NB4 (cell line): ENCODE data around the gene ACP7.

Experiments used
- DNase-seq: peaks from one replicate; pipeline ENCODE4 v3.0.0; 2010; ENCODE audit warnings: low read depth
- H3K4me3 ChIP-seq: one replicate; pipeline ENCODE4 v1.5.1; 2011; ENCODE audit warnings: mild to moderate bottlenecking, low read depth, low read length, moderate library complexity
- CTCF ChIP-seq: IDR thresholded peaks from one replicate; pipeline ENCODE4 v1.5.1; 2012; ENCODE audit warnings: low read depth, low read length
- MAX ChIP-seq: IDR thresholded peaks from 2 replicates; pipeline ENCODE4 v1.6.1; 2011; ENCODE audit warnings: low read depth, low read length
- MYC ChIP-seq: IDR thresholded peaks from 2 replicates; pipeline ENCODE4 v1.6.1; 2011; ENCODE audit warnings: low read depth, low read length
- POLR2A ChIP-seq: IDR thresholded peaks from 2 replicates; pipeline ENCODE4 v1.6.1; 2011; ENCODE audit warnings: mild to moderate bottlenecking; ENCODE audit not compliant: insufficient read length; ENCODE audit errors: extremely low read depth

The ACP7 gene

GRCh38 chr19:39146091-39146490 is 61.9 kb downstream of the ACP7 start:
- TF ChIP-seq MYC (no peak), CTCF (no peak), POLR2A (no peak), MAX (no peak)
- DNase-seq: no peak
- H3K4me3 ChIP-seq: no peak overlapping the region

GRCh38 chr19:39146686-39147450 is 62.7 kb downstream of the ACP7 start:
- TF ChIP-seq MYC: no peak
- no peak for TF ChIP-seq MAX
- no peak for TF ChIP-seq CTCF
- no peak for TF ChIP-seq POLR2A
- DNase-seq: no peak
- H3K4me3 ChIP-seq: no peak overlapping the region

GRCh38 chr19:39147480-39147879 is 63.3 kb downstream of the ACP7 start:
- DNase-seq: no peak
- no peak for TF ChIP-seq POLR2A
- no peak for TF ChIP-seq MAX
- TF ChIP-seq CTCF: no peak
- TF ChIP-seq MYC: no peak
- H3K4me3 ChIP-seq: no peak overlapping the region

DNA sequence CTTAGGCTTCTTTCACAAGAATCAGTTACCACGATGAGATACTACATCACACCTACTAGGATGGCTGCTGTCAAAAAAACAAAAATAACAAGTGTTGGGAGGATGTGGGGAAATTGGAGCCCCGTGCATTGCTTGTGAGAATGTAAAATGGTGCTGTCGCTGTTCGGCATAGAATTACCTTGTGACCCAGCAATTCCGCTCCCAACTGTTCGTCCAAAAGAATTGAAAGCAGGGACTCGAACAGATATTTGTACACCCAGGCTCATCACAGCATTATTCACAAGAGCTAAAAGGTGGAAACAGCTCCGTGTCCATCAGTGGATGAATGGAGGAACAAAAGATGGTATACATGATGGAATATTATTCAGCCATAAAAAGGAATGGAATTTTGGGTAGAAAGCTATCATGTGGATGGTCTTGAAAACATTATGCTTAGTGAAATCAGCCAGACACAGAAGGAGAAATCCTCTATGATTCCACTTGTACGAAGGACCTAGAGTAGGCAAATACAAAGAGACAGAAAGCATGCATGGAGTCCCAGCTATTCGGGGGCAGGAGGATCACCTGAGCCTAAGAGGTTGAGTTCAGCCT is 64.9 kb downstream of the ACP7 start:
- H3K4me3 ChIP-seq: no peak overlapping the region
- no peak for DNase-seq
- no peak for TF ChIP-seq MYC
- no peak for TF ChIP-seq MAX
- no peak for TF ChIP-seq POLR2A
- no peak for TF ChIP-seq CTCF

GRCh38 chr19:39150235-39150634 is 66.1 kb downstream of the ACP7 start:
- H3K4me3 ChIP-seq: no peak overlapping the region
- no peak for DNase-seq
- no peak for TF ChIP-seq POLR2A
- TF ChIP-seq MYC: no peak
- no peak for TF ChIP-seq CTCF
- TF ChIP-seq MAX: no peak
